AG08395 (cell line): ENCODE data around the gene NSF.
"Not testable (repeated sequence)": the region's sequence is repeated elsewhere in the genome, so short reads cannot be mapped to it uniquely, and the experiment has no call there.

Source experiments
- DNase-seq: peaks from one replicate; pipeline ENCODE4 v3.0.0; 2012; ENCODE audit warnings: mixed read lengths, low spot score

Gene NSF

GRCh38 chr17:46590157-46591146, at the start of gene NSF:
Gene NSF (plus strand): TSS chr17:46590669. CDS start chr17:46590776, 107 bp downstream.
- DNase-seq: not testable (repeated sequence)

GRCh38 chr17:46548607-46549006, 41.9 kb upstream of the NSF start:
- DNase-seq: not testable (repeated sequence)

GRCh38 chr17:46559155-46559554, 31.3 kb upstream of the NSF start:
- DNase-seq: not testable (repeated sequence)

GRCh38 chr17:46560048-46560447, 30.4 kb upstream of the NSF start:
- DNase-seq: not testable (repeated sequence)

GRCh38 chr17:46566284-46566683, 24.2 kb upstream of the NSF start:
- not testable (repeated sequence) for DNase-seq

- DNase-seq: not testable (repeated sequence)
Observed at GRCh38 chr17:46566980-46567379, 23.5 kb upstream of the NSF start.

GRCh38 chr17:46571796-46572195, 18.7 kb upstream of the NSF start:
- not testable (repeated sequence) for DNase-seq

GRCh38 chr17:46579083-46580075, 11.1 kb upstream of the NSF start, which contains the start of gene ARL17A:
Gene ARL17A (minus strand): TSS chr17:46579691. CDS start chr17:46576322, 3,369 bp downstream.
- not testable (repeated sequence) for DNase-seq

GRCh38 chr17:46580082-46580481, 10.4 kb upstream of the NSF start:
- DNase-seq: not testable (repeated sequence)

- not testable (repeated sequence) for DNase-seq
Observed at GRCh38 chr17:46585444-46585843, 5.0 kb upstream of the NSF start.

GRCh38 chr17:46591332-46591731, 863 bp downstream of the NSF start:
- not testable (repeated sequence) for DNase-seq

GRCh38 chr17:46598344-46598931, 8.0 kb downstream of the NSF start:
- not testable (repeated sequence) for DNase-seq

- not testable (repeated sequence) for DNase-seq
Observed at GRCh38 chr17:46600767-46601166, 10.3 kb downstream of the NSF start.

GRCh38 chr17:46603125-46603524, 12.7 kb downstream of the NSF start:
- DNase-seq: not testable (repeated sequence)

GRCh38 chr17:46611304-46611703, 20.8 kb downstream of the NSF start:
- not testable (repeated sequence) for DNase-seq

GRCh38 chr17:46613876-46614275, 23.4 kb downstream of the NSF start:
- DNase-seq: not testable (repeated sequence)

GRCh38 chr17:46617121-46617520, 26.7 kb downstream of the NSF start:
- not testable (repeated sequence) for DNase-seq

GRCh38 chr17:46618975-46619374, 28.5 kb downstream of the NSF start:
- not testable (repeated sequence) for DNase-seq

GRCh38 chr17:46623790-46624189, 33.3 kb downstream of the NSF start:
- DNase-seq: not testable (repeated sequence)

- DNase-seq: not testable (repeated sequence)
Observed at GRCh38 chr17:46624726-46625125, 34.3 kb downstream of the NSF start.

- DNase-seq: not testable (repeated sequence)
Observed at GRCh38 chr17:46627452-46627851, 37.0 kb downstream of the NSF start.
